Gastroesophageal sphincter (tissue), 4 donors: Measurements from ENCODE around the gene FAM171A1. TPM values are rescaled to one million over a fixed set of nuclear protein-coding genes. Genes with fewer than 3 reads are reported as not detected.

Source experiments
- ATAC-seq: fragments of 150-250 bp; one replicate; pipeline ENCODE4 v1.9.1; 2016; ENCODE audit warnings: mild to moderate bottlenecking, moderate library complexity
- H3K27ac ChIP-seq, 4 donors: fragments of 200-600 bp; sonication (generic) in 3 of 4; 1 replicate in 3 of 4; 2 replicates in 1 of 4; pipeline ENCODE4 v1.5.1; 2016 to 2019
- H3K27me3 ChIP-seq: fragments of 200-600 bp; sonication (generic); one replicate; pipeline ENCODE4 v1.5.1; 2019
- H3K36me3 ChIP-seq, 2 donors: fragments of 200-600 bp; sonication (generic); one replicate each; pipeline ENCODE4 v1.5.1; 2019; ENCODE audit warnings: control low read depth in 1 of 2
- H3K4me1 ChIP-seq, 3 donors: fragments of 200-600 bp; sonication (generic); 1 replicate in 2 of 3; 2 replicates in 1 of 3; pipeline ENCODE4 v1.5.1; 2016 to 2019; ENCODE audit warnings: control low read depth in 2 of 3
- H3K4me3 ChIP-seq, 2 donors: fragments of 200-600 bp; sonication (generic); one replicate each; pipeline ENCODE4 v1.5.1; 2019; ENCODE audit warnings: mild to moderate bottlenecking in 1 of 2, moderate library complexity in 1 of 2
- H3K9me3 ChIP-seq, 3 donors: fragments of 200-600 bp; sonication (generic); one replicate each; pipeline ENCODE4 v1.5.1; 2017 to 2019; ENCODE audit warnings: control low read depth in 2 of 3
- EP300 ChIP-seq: sonication (generic); formaldehyde crosslinking; IDR thresholded peaks from one replicate; pipeline ENCODE4 v1.6.1; 2017; ENCODE audit warnings: antibody characterized with exemption, mild to moderate bottlenecking
- POLR2A ChIP-seq, 2 donors: fragments of 450-650 bp; IDR thresholded peaks; one replicate each; pipeline ENCODE4 v1.6.1; 2017; ENCODE audit warnings: antibody characterized with exemption in 2 of 2, mild to moderate bottlenecking in 2 of 2, moderate library complexity in 1 of 2
- POLR2AphosphoS5 ChIP-seq: sonication (generic); formaldehyde crosslinking; IDR thresholded peaks from one replicate; pipeline ENCODE4 v1.6.1; 2017; ENCODE audit warnings: antibody characterized with exemption
- WGBS, 2 donors: methylation state at CpG; one replicate each; pipeline ENCODE4 v1.1.5; 2018; ENCODE audit warnings: low coverage in 1 of 2; 5-methylcytosine and 5-hydroxymethylcytosine counted together
- total RNA-seq, 4 donors: library from RNA; depleted of rRNA; stranded (reverse); fragments of >200 nt; gene quantifications; one replicate each; pipeline ENCODE4 v1.1.0, GENCODE V29; 2016
- TF ChIP-seq, protein P1 (sequence below), 4 experiments: fragments of 200-600 bp in 2 of 4; fragments of 450-650 bp in 2 of 4; sonication (generic) in 1 of 4; IDR thresholded peaks; one replicate each; pipeline ENCODE4 v1.5.1; 2017 to 2019; ENCODE audit warnings: antibody characterized with exemption in 4 of 4, mild to moderate bottlenecking in 2 of 4, moderate library complexity in 2 of 4

Gene FAM171A1
- total RNA-seq, 4 donors from 2014 or later = 5.0 to 15.5 (median 13.6) TPM

DNA sequence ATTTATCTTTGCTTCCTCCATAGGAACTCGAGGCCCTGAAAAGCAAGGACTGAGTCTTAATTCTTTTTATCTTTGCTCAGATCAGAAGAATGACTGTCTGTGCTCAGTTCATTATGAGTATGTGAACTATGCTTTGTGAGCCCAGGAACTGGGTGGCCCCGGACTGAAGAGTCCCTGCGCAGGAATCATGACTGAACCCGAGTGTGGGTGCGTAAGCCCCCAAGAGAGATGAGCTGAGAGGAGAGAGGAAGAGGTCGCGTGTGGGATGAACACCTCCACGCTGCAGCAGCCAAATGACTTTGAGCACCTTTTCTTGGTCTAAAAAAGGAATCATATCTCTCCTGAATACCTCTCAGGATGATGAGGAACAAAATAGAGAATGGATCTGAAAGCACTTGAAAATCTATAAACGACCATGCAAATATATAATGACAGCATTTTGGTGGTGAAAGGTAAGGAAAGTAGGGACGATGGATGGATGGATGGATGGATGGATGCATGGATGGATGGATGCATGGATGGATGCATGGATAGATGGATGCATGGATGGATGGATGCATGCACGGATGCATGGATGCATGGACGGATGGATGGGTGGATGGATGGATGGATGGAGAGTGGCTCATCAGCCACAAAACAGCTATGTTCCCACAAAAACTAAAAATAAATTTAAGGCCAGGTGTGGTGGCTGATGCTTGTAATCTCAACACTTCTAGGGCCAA is 19.8 kb downstream of the FAM171A1 start:
- no peak for ATAC-seq
- WGBS, 2 donors = 75 to 80% methylated on average over 10 of the region's 12 CpGs
- H3K27me3 ChIP-seq = no peaks in the 10 kb centered on the region
- H3K36me3 ChIP-seq = no peaks in the 10 kb centered on the region
- no peaks in the 10 kb centered on the region for H3K9me3 ChIP-seq
- H3K27ac ChIP-seq = no peak overlapping the region
- no peak overlapping the region for H3K4me3 ChIP-seq
- H3K4me1 ChIP-seq = peaks cover 0 to 23% (median 0%) of the 10 kb centered on the region in 3 donors
- TF ChIP-seq POLR2AphosphoS5 (no peak), EP300 (no peak), POLR2A (IDR thresholded peaks at IDR 0.05) (no peak)
- TF ChIP-seq, protein P1, sequence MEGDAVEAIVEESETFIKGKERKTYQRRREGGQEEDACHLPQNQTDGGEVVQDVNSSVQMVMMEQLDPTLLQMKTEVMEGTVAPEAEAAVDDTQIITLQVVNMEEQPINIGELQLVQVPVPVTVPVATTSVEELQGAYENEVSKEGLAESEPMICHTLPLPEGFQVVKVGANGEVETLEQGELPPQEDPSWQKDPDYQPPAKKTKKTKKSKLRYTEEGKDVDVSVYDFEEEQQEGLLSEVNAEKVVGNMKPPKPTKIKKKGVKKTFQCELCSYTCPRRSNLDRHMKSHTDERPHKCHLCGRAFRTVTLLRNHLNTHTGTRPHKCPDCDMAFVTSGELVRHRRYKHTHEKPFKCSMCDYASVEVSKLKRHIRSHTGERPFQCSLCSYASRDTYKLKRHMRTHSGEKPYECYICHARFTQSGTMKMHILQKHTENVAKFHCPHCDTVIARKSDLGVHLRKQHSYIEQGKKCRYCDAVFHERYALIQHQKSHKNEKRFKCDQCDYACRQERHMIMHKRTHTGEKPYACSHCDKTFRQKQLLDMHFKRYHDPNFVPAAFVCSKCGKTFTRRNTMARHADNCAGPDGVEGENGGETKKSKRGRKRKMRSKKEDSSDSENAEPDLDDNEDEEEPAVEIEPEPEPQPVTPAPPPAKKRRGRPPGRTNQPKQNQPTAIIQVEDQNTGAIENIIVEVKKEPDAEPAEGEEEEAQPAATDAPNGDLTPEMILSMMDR (IDR thresholded peaks at IDR 0.05) = no peak

DNA sequence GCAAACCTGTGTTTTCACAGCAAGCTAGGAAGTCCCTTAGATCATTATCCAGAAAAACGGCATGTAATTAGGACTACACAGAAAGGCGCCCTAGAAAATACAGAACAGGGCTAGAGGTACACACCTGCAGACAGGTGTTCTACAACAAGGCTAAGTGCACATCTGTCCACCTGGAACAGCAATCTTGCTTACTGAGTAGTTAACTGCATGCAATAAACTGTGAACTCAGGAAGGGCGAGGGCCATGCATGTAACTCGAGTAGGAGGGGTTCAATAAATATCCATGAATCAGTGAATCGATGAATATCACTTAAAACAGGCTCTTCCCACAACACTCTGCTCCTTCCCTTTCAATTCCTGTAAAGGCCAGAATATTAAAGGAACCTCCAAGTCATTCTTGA is 22.0 kb downstream of the FAM171A1 start:
- WGBS, 2 donors = 65 to 79% methylated on average over 5 of the region's 5 CpGs
- H3K27me3 ChIP-seq = no peaks in the 10 kb centered on the region
- H3K27ac ChIP-seq = peak overlapping the region in 1 of 4 donors; percentile 9
- H3K36me3 ChIP-seq = no peaks in the 10 kb centered on the region
- TF ChIP-seq POLR2A (IDR thresholded peaks at IDR 0.05) (no peak), EP300 (no peak), POLR2AphosphoS5 (no peak)
- TF ChIP-seq, protein P1 (IDR thresholded peaks at IDR 0.05) = no peak
- H3K4me3 ChIP-seq = peak overlapping the region in 1 of 2 donors; percentile 35
- no peaks in the 10 kb centered on the region for H3K9me3 ChIP-seq
- peaks cover 0 to 41% (median 0%) of the 10 kb centered on the region in 3 donors for H3K4me1 ChIP-seq
- ATAC-seq = no peak

DNA sequence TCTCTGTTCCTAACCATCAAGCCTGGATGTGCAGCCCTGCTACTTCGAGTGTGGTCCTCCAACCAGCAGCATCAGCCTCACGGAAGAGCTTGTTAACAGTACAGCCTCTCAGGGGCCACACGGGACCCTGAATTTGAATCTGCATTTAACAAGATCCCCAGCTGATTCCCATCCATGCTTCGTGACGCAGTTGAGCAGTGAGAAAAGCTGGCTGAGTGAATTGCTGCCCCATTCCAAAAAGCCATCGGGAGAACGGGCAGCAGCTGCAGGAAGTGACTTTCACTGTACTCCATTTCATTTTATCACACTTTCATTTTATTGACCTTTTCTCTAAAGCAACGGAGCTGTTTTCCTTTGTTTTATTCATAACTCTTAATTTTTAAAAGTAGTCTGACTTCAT is 22.5 kb downstream of the FAM171A1 start:
- Histone ChIP-seq H3K9me3 (no peaks in the 10 kb centered on the region), H3K36me3 (no peaks in the 10 kb centered on the region), H3K27ac (peak overlapping the region in 3 of 4 donors; percentile 9 to 48 (median 28)), H3K27me3 (no peaks in the 10 kb centered on the region), H3K4me1 (peaks cover 0 to 46% (median 0%) of the 10 kb centered on the region in 3 donors), H3K4me3 (peak overlapping the region in 1 of 2 donors; percentile 35)
- no peak for TF ChIP-seq POLR2A (IDR thresholded peaks at IDR 0.05)
- TF ChIP-seq EP300 = no peak
- no peak for TF ChIP-seq POLR2AphosphoS5
- ATAC-seq = no peak
- 36% methylated on average over 6 of the region's 8 CpGs; no CpG with 5 or more reads in 1 of the 2 donors for WGBS, 2 donors

DNA sequence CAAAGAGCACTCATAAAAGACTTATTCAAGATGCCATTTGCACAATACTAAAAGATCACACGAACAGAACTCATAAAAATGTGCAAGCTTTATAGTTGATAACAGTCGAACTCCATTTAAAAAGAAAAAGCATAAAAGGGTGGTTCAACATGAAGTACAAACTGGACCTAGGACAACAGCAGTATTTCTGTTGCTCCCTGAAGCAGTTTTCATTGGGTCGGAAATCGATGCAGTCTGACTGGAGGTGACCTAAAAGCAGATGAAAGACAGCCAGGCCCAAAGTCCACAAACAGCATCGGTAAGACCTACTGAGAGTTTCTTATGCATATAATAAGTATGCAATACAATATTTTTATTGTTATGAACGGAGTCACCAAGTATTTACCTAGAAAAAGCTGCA is 23.9 kb downstream of the FAM171A1 start:
- WGBS, 2 donors = 66 to 78% methylated on average over 4 to 6 of the region's 6 CpGs
- no peaks in the 10 kb centered on the region for H3K36me3 ChIP-seq
- TF ChIP-seq, protein P1 (IDR thresholded peaks at IDR 0.05) = no peak
- TF ChIP-seq POLR2A (IDR thresholded peaks at IDR 0.05) (no peak), EP300 (no peak), POLR2AphosphoS5 (no peak)
- H3K9me3 ChIP-seq = no peaks in the 10 kb centered on the region
- no peak for ATAC-seq
- peaks cover 0 to 48% (median 0%) of the 10 kb centered on the region in 3 donors for H3K4me1 ChIP-seq
- no peak overlapping the region for H3K27ac ChIP-seq
- H3K4me3 ChIP-seq = no peak overlapping the region
- no peaks in the 10 kb centered on the region for H3K27me3 ChIP-seq

DNA sequence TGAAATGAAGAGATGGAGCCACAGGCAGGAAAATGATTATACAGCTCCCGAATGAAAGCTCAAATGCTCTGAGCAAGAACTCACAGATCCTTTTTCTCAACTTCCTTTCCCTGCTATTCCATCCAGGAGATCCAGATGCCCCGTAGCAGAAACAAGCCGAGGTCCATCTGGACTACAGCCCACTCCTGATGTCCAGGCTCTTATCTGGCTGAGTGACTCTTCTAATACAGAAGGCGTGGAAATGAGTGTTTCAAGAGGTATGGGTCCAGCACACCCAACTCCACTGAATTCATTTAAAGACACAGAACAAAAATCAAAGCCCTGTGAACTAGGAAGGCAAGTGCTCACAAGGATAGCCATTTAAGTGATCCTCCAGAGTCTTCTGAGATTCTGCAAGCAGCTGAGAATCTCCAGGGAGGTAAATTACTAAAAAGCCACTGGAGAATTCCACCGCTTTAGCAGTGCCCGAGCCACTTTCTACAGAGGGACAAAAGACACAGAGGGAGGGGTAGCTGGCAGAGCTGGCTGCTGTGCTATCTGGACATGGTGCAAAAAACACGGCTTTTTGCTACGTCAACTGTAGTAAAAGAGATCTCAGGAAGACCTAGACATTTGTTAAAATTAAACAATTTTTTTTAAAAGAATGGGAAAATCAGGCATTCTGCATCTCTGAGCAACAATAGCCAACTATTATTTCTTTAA is 24.5 kb downstream of the FAM171A1 start:
- H3K4me3 ChIP-seq = no peak overlapping the region
- H3K9me3 ChIP-seq = no peaks in the 10 kb centered on the region
- WGBS, 2 donors = 50 to 59% methylated on average over 5 to 7 of the region's 8 CpGs
- H3K36me3 ChIP-seq = no peaks in the 10 kb centered on the region
- ATAC-seq = no peak
- TF ChIP-seq, protein P1 (IDR thresholded peaks at IDR 0.05) = no peak
- no peak for TF ChIP-seq POLR2AphosphoS5
- no peak for TF ChIP-seq EP300
- no peak for TF ChIP-seq POLR2A (IDR thresholded peaks at IDR 0.05)
- no peaks in the 10 kb centered on the region for H3K27me3 ChIP-seq
- H3K27ac ChIP-seq = peak overlapping the region in 1 of 4 donors; percentile 20
- H3K4me1 ChIP-seq = peaks cover 0 to 48% (median 0%) of the 10 kb centered on the region in 3 donors
